Stomach (tissue), 4 donors: ENCODE measurements around the gene NR2E3.

Source experiments
- POLR2A ChIP-seq, 4 donors: fragments of 450-650 bp; IDR thresholded peaks; one replicate each; pipeline ENCODE4 v1.6.1; 2016; ENCODE audit warnings: antibody characterized with exemption in 4 of 4, control low read depth in 2 of 4, mild to moderate bottlenecking in 1 of 4, moderate library complexity in 1 of 4
- POLR2AphosphoS5 ChIP-seq, 3 donors: sonication (generic); formaldehyde crosslinking; IDR thresholded peaks; one replicate each; pipeline ENCODE4 v1.6.1; 2016; ENCODE audit warnings: antibody characterized with exemption in 3 of 3
- TF ChIP-seq, protein P1 (sequence below), 7 experiments: fragments of 450-650 bp in 4 of 7; fragments of 200-600 bp in 3 of 7; sonication (generic) in 3 of 7; IDR thresholded peaks; one replicate each; pipeline ENCODE4 v1.5.1; 2016 to 2019; ENCODE audit warnings: antibody characterized with exemption in 7 of 7, control low read depth in 2 of 7, mild to moderate bottlenecking in 1 of 7

DNA sequence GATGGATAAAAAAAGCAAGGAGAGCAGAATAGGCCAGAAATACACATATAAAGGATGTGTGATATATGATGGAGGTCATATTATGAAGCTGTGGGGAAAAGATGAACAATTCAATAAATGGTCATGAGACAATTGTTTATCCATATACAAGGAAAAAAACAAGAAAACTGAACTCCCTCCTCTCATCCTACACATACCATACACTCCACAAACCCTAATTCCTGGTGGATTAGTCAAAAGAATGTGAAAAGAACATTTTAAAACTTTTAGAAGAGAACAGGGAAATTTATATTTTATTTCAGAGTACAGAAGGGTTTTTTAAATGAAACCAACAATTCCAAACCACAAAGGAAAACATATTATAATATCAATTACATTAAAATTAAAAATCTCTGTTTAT, 34.5 kb upstream of the NR2E3 start:
- TF ChIP-seq POLR2AphosphoS5 (IDR thresholded peaks at IDR 0.05) (no peak), POLR2A (IDR thresholded peaks at IDR 0.05) (no peak)
- TF ChIP-seq, protein P1, sequence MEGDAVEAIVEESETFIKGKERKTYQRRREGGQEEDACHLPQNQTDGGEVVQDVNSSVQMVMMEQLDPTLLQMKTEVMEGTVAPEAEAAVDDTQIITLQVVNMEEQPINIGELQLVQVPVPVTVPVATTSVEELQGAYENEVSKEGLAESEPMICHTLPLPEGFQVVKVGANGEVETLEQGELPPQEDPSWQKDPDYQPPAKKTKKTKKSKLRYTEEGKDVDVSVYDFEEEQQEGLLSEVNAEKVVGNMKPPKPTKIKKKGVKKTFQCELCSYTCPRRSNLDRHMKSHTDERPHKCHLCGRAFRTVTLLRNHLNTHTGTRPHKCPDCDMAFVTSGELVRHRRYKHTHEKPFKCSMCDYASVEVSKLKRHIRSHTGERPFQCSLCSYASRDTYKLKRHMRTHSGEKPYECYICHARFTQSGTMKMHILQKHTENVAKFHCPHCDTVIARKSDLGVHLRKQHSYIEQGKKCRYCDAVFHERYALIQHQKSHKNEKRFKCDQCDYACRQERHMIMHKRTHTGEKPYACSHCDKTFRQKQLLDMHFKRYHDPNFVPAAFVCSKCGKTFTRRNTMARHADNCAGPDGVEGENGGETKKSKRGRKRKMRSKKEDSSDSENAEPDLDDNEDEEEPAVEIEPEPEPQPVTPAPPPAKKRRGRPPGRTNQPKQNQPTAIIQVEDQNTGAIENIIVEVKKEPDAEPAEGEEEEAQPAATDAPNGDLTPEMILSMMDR (IDR thresholded peaks at IDR 0.05) = no peak
